ENCODE data around the gene PNKD. TPM values are rescaled to one million over a fixed set of nuclear protein-coding genes. Genes with fewer than 3 reads are reported as not detected.
A peak's percentile ranks its signal among the peaks of the same experiment; 100 is the strongest.

The PNKD gene
- total RNA-seq, 1 experiment from 2014 or later: 41.6 TPM

DNA sequence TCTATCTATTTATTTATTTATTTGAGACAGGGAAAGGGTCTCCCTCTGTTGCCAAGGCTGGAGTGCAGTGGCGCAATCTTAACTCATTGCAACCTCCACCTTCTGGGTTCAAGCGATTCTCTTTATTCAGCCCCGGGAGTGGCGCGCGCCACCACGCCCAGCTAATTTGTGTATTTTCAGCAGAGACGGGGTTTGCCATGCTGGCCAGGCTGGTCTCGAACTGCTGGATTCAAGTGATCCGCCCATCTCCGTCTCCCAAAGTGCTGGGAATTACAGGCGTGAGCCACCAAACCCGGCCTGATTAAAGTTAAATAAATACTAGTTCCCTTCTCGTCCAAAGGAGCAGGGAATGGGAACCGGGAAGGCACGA is 125.1 kb downstream of the PNKD start:
- no peak for DNase-seq (ENCODE audit: low read depth)

DNA sequence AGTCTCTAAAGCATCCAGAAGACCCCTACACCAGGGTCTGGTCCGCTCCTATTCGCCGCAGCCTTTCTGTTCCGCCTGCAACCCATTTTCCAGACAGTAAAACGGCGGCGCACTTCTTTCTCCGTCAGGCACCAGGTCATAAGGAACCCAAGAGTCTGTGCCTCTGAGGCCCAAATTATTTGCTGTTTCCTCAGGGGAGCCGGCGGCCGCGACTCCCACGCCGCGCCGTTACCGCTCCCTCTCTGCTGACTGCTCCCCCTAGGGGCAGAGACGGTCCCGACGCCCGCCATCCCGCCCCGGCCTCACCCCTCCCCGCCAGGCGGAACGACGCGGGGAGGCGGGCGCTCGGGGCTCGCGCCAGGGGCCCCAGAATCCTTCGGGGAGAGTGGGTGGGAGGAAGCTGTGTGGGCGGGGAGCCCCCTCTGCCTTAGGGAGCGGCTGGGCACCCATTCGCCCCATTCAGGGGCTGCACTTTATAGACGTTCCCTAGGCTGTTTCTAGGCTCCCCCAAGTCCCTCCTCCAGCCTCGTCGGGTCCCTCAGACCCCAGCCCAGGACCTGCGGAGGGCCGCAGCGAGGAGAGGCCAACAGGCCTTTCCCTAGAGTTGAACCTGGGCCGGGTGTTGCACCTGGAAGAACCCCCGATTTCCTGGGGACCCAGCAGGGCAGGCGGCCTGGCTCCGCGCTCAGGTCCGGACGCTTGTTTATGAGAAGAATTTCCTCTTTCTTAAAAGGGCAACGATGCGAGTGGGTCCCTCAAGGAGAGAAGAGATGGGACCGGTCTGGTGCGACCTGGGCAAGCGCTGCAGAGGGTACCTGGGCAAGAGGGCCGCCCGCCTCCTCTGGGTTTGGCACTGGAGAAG is 125.7 kb downstream of the PNKD start:
- DNase-seq (ENCODE audit: low read depth): peak; percentile 92

Small RNAs within 50 kb of the gene (small RNA-seq; reads per million reads assigned to genes)
- not detected for gene MIR6810

Other genes with a start within 250 kb of the PNKD start
- gene RUFY4, start 201.3 kb upstream of the PNKD start, total RNA-seq (2014; rRNA removed; shearing (Covaris generic)): not detected in 2 replicates
- 0.10 and 0.50 TPM in 2 replicates for gene CXCR2, start 144.5 kb upstream of the PNKD start, total RNA-seq (2014; rRNA removed; shearing (Covaris generic))
- not detected in 2 replicates for gene CXCR1, start 103.6 kb upstream of the PNKD start, total RNA-seq (2014; rRNA removed; shearing (Covaris generic))
- gene ARPC2, start 53.3 kb upstream of the PNKD start, total RNA-seq (2014; rRNA removed; shearing (Covaris generic)): 422 and 493 TPM in 2 replicates
- 0.05 TPM in 1 of 2 replicates, not detected in the other for gene GPBAR1, start 9.5 kb upstream of the PNKD start, total RNA-seq (2014; rRNA removed; shearing (Covaris generic))
- gene AAMP, start 382 bp upstream of the PNKD start, total RNA-seq (2014; rRNA removed; shearing (Covaris generic)): 226 and 244 TPM in 2 replicates
- gene TMBIM1, start 22.0 kb downstream of the PNKD start, total RNA-seq (2014; rRNA removed; shearing (Covaris generic)): 78.7 and 93.7 TPM in 2 replicates
- gene CATIP, start 86.3 kb downstream of the PNKD start, total RNA-seq (2014; rRNA removed; shearing (Covaris generic)): not detected in 2 replicates
- gene SLC11A1, start 111.8 kb downstream of the PNKD start, total RNA-seq (2014; rRNA removed; shearing (Covaris generic)): 0.03 and 0.08 TPM in 2 replicates
- gene CTDSP1, start 129.3 kb downstream of the PNKD start, total RNA-seq (2014; rRNA removed; shearing (Covaris generic)): 47.3 and 61.2 TPM in 2 replicates
- gene VIL1, start 148.6 kb downstream of the PNKD start, total RNA-seq (2014; rRNA removed; shearing (Covaris generic)): 0.05 TPM in 1 of 2 replicates, not detected in the other

Data from HT1080 (cell line).